ENCODE measurements around the gene TMA16.

DNA sequence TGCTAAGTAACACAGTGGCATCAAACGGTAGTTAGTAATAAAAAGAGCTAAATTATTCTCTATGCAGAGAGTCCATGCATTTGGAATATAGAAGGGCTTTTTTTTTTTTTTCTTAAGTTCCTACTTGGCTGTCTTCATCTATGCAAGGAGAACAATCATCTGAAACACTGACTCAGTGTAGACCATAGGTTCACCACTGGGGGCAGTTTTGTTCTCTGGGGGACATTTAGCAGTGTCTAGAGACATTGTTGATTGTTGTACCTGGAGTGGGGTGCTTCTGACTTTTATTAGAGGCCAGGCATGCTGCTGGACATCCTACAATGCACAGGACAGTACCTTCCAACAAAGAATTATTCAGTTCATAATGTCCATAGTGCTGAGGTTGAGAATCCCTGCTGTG lies 41.2 kb downstream of the TMA16 start:
- TF ChIP-seq, protein P1, sequence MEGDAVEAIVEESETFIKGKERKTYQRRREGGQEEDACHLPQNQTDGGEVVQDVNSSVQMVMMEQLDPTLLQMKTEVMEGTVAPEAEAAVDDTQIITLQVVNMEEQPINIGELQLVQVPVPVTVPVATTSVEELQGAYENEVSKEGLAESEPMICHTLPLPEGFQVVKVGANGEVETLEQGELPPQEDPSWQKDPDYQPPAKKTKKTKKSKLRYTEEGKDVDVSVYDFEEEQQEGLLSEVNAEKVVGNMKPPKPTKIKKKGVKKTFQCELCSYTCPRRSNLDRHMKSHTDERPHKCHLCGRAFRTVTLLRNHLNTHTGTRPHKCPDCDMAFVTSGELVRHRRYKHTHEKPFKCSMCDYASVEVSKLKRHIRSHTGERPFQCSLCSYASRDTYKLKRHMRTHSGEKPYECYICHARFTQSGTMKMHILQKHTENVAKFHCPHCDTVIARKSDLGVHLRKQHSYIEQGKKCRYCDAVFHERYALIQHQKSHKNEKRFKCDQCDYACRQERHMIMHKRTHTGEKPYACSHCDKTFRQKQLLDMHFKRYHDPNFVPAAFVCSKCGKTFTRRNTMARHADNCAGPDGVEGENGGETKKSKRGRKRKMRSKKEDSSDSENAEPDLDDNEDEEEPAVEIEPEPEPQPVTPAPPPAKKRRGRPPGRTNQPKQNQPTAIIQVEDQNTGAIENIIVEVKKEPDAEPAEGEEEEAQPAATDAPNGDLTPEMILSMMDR (IDR thresholded peaks at IDR 0.05), result no peak
- TF ChIP-seq EP300 (IDR thresholded peaks at IDR 0.05), result no peak

Measured in upper lobe of left lung (tissue), 4 donors.